Loucy (cell line): Measurements from ENCODE around the gene TRPV4.

Experiments
- H2AFZ ChIP-seq: fragments of 200-600 bp; sonication (generic); 2 replicates; pipeline ENCODE4 v1.6.0; 2016; ENCODE audit warnings: antibody characterized with exemption, mild to moderate bottlenecking, low read length, moderate library complexity
- H3F3A ChIP-seq: fragments of 200-600 bp; 2 replicates; pipeline ENCODE4 v1.6.0; 2016; ENCODE audit warnings: antibody characterized with exemption, low read depth, mild to moderate bottlenecking
- H3K27me3 ChIP-seq: fragments of 200-600 bp; sonication (generic); 2 replicates; pipeline ENCODE4 v1.6.1; 2014; ENCODE audit warnings: low read length, mild to moderate bottlenecking; ENCODE audit not compliant: insufficient read depth, poor library complexity, severe bottlenecking
- H3K36me3 ChIP-seq: fragments of 200-600 bp; sonication (generic); 2 replicates; pipeline ENCODE4 v1.6.1; 2016; ENCODE audit warnings: low read length; ENCODE audit not compliant: insufficient read depth
- H3K4me1 ChIP-seq: fragments of 200-600 bp; sonication (generic); 2 replicates; pipeline ENCODE4 v1.5.1; 2014; ENCODE audit warnings: low read length, mild to moderate bottlenecking; ENCODE audit not compliant: insufficient read depth, poor library complexity, severe bottlenecking
- H3K4me2 ChIP-seq: fragments of 200-600 bp; sonication (generic); 2 replicates; pipeline ENCODE4 v1.6.0; 2014; ENCODE audit warnings: antibody characterized with exemption, low read length, low read depth, mild to moderate bottlenecking; ENCODE audit not compliant: poor library complexity, severe bottlenecking
- H3K4me3 ChIP-seq: fragments of 200-600 bp; sonication (generic); 2 replicates; pipeline ENCODE4 v1.5.1; 2014; ENCODE audit warnings: low read length, mild to moderate bottlenecking, mixed read lengths; ENCODE audit not compliant: poor library complexity, severe bottlenecking
- H3K79me2 ChIP-seq: fragments of 200-600 bp; sonication (generic); 2 replicates; pipeline ENCODE4 v1.6.1; 2014; ENCODE audit warnings: low read length; ENCODE audit not compliant: insufficient read depth
- H3K9ac ChIP-seq: fragments of 200-600 bp; sonication (generic); 2 replicates; pipeline ENCODE4 v1.6.0; 2014; ENCODE audit warnings: mild to moderate bottlenecking, low read depth, low read length, moderate library complexity; ENCODE audit not compliant: poor library complexity, severe bottlenecking
- H3K9me2 ChIP-seq: fragments of 200-600 bp; sonication (generic); replicated peaks from 2 replicates; pipeline ENCODE4 v1.6.1; 2016; ENCODE audit warnings: low read depth, low read length, mixed read lengths
- H3K9me3 ChIP-seq: fragments of 200-600 bp; sonication (generic); 2 replicates; pipeline ENCODE4 v1.6.1; 2014; ENCODE audit warnings: mild to moderate bottlenecking, antibody characterized with exemption, low read length, low read depth; ENCODE audit not compliant: insufficient read depth
- H4K20me1 ChIP-seq: fragments of 200-600 bp; sonication (generic); 2 replicates; pipeline ENCODE4 v1.6.0; 2014; ENCODE audit warnings: antibody characterized with exemption, low read length, mild to moderate bottlenecking; ENCODE audit not compliant: insufficient read depth, poor library complexity, severe bottlenecking
- EZH2phosphoT487 ChIP-seq: fragments of 200-600 bp; IDR thresholded peaks from 2 replicates; pipeline ENCODE4 v1.6.1; 2018; ENCODE audit warnings: antibody characterized with exemption, mild to moderate bottlenecking, moderate library complexity, borderline replicate concordance
- TF ChIP-seq, protein P1 (sequence below): fragments of 200-600 bp; sonication (generic); conservative IDR thresholded peaks from 2 replicates; pipeline ENCODE4 v1.5.1; 2014; ENCODE audit warnings: mild to moderate bottlenecking, antibody characterized with exemption, low read length

Gene TRPV4

DNA sequence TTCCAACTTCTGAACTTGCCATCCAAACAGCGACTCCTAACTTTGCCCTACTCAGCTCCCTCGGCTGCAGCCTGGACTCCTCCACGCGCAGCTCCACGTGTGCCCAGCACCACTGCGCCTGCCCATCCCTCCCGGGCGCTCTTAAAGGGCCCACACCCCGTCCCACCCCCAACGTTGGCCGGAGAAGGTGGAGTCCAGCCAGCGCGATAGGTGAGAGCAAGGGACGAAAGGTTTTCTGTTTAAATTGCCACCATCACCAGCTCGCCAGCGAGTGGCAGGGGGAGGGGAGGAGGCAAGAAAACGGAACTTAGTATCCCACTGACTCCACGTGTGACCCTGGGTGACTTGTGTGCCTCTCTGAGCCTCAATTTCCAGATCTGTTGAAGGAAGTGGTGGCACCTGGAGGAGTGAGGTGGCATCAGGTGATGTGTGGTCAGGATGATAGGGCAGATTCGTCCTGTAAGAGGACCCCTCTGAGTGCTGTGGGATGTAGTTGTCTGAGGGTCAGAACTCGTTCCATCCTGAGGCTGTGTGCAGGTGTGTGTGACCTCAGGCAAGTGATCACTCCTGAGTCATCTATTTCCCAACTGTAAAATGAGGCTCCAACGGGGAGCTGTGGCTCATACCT, 59.7 kb downstream of the TRPV4 start:
- no peaks in the 10 kb centered on the region for H3K27me3 ChIP-seq
- no peak overlapping the region for H3K4me3 ChIP-seq
- no peaks in the 10 kb centered on the region for H3F3A ChIP-seq
- H3K4me2 ChIP-seq = peak overlapping the region; percentile 34
- H4K20me1 ChIP-seq = no peaks in the 10 kb centered on the region
- H2AFZ ChIP-seq = no peak overlapping the region; the same call in 1 of the 2 replicates
- no peaks in the 10 kb centered on the region for H3K9me2 ChIP-seq
- H3K9ac ChIP-seq = no peak overlapping the region
- no peaks in the 10 kb centered on the region for H3K36me3 ChIP-seq
- H3K79me2 ChIP-seq = no peaks in the 10 kb centered on the region
- no peaks in the 10 kb centered on the region for H3K9me3 ChIP-seq
- TF ChIP-seq, protein P1, sequence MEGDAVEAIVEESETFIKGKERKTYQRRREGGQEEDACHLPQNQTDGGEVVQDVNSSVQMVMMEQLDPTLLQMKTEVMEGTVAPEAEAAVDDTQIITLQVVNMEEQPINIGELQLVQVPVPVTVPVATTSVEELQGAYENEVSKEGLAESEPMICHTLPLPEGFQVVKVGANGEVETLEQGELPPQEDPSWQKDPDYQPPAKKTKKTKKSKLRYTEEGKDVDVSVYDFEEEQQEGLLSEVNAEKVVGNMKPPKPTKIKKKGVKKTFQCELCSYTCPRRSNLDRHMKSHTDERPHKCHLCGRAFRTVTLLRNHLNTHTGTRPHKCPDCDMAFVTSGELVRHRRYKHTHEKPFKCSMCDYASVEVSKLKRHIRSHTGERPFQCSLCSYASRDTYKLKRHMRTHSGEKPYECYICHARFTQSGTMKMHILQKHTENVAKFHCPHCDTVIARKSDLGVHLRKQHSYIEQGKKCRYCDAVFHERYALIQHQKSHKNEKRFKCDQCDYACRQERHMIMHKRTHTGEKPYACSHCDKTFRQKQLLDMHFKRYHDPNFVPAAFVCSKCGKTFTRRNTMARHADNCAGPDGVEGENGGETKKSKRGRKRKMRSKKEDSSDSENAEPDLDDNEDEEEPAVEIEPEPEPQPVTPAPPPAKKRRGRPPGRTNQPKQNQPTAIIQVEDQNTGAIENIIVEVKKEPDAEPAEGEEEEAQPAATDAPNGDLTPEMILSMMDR = no peak
- TF ChIP-seq EZH2phosphoT487 = no peak
- H3K4me1 ChIP-seq = peaks cover 8% of the 10 kb centered on the region

- Histone ChIP-seq H2AFZ (no peak overlapping the region), H3F3A (no peaks in the 10 kb centered on the region), H3K36me3 (no peaks in the 10 kb centered on the region), H3K9me3 (no peaks in the 10 kb centered on the region), H3K79me2 (no peaks in the 10 kb centered on the region), H3K4me1 (peaks cover 8% of the 10 kb centered on the region), H3K9ac (no peak overlapping the region), H4K20me1 (no peaks in the 10 kb centered on the region), H3K4me2 (no peak overlapping the region), H3K27me3 (no peaks in the 10 kb centered on the region), H3K4me3 (no peak overlapping the region), H3K9me2 (no peaks in the 10 kb centered on the region)
- TF ChIP-seq, protein P1 = no peak
- no peak for TF ChIP-seq EZH2phosphoT487
These were observed 60.4 kb downstream of the TRPV4 start for GRCh38 chr12:109772622-109773321.

DNA sequence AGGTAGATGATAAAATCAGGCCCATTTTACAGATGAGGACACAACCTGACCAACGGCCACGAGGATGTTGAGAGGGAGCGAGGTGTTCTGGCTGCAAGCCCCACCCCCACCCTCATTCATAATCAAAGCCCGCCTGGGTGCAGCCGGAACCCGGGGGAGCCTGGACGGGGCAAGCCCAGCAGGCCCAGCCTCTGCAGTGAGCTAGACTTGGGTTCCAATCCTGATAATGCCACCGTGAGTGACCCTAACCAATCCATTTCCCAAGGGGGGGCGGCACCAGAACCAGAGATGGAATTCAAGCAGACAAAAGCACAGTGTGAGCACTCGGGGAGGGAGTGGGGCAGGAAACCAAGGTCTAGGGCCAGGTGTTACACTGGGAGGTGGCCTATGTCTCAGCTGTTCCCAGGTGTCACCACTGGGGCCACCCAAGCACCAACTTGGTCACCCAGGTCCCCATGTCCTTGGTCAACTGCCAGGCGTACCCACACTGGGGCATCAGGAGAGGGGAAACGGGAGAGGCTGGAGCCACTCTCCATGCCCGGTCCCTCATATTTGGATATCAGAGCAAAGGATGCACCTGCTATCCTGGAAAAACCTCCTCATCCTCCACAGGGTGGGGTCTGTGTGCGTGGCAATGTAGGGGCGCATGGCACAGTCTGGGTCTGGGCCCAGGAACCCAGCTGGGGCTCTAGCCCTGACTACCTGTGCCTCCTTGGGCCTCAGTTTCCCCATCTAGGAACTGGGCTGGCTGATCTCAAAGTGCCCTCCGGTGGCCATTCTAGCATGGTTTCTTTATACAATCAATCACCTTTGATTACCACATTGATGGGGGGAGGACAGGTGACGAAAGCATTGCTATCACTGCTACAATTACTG, 61.2 kb downstream of the TRPV4 start:
- H4K20me1 ChIP-seq = no peaks in the 10 kb centered on the region
- TF ChIP-seq EZH2phosphoT487 = no peak
- TF ChIP-seq, protein P1 = peak; percentile 28; the same call in 1 of the 2 replicates
- no peak overlapping the region for H3K4me3 ChIP-seq
- H3K9me2 ChIP-seq = no peaks in the 10 kb centered on the region
- no peaks in the 10 kb centered on the region for H3K27me3 ChIP-seq
- H3K36me3 ChIP-seq = no peaks in the 10 kb centered on the region
- H3K4me1 ChIP-seq = peaks cover 3% of the 10 kb centered on the region
- H2AFZ ChIP-seq = no peak overlapping the region
- no peak overlapping the region for H3K9ac ChIP-seq
- H3K4me2 ChIP-seq = no peak overlapping the region
- no peaks in the 10 kb centered on the region for H3K79me2 ChIP-seq
- no peaks in the 10 kb centered on the region for H3K9me3 ChIP-seq
- no peaks in the 10 kb centered on the region for H3F3A ChIP-seq
